ENCODE data around the gene ADORA1.

Gene ADORA1

DNA sequence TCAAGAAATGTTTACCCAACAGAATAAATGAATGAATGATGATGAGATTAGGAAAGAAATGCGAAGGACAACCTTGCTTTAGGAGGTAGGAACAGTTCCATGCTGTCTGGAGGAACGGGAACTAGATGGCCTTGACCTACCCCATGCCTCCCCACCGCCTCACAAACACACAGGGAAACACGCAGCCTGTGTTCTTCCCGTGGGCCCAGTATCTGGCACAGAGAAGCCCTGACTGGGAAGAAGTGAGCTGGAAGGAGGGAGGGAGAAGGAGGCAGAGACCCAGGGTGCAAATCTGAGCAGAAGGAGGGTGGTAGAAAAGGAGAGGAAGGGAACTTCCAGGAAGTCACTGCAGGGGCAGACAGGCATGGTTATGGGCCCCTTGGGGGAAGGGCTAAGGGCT is 3.5 kb upstream of the ADORA1 start:
- DNase-seq, result no peak

DNA sequence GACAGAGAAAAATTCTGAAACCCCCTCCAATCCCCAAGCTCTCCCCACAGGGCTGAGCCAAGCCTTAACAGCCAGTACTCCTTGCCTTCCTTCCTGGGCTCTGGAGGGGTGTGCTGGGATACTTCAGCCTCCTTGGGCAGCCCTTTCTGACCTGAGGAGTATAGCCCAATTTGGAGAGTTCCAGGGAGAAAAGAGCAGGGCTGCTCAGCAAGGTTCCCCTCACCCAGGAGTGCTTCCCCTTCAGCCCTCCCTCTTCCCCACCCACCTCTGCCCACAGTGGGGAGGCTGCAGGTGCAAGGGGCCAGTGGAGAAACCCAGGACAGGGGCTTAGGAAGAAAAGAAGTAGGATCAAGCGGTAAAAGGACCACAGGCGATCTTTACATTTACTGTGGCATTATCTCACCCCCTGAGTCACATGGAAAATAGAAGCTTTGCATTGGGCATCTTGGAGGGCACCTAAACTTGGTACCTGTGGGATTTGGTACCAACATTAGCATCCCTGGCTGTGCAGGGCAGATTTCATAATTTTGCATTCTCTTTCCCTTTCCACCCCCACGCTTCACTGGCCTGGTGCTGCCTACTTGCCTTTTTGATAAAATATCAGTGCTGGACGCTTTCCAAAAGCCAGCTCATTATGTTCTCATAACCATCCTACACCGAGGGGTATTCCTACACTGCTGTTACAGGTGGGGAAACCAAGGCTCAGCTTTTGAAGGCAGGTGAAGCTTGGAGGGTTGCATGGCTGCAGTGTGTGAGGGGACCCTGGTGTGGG is 2.8 kb upstream of the ADORA1 start:
- peak; percentile 33 for DNase-seq

DNA sequence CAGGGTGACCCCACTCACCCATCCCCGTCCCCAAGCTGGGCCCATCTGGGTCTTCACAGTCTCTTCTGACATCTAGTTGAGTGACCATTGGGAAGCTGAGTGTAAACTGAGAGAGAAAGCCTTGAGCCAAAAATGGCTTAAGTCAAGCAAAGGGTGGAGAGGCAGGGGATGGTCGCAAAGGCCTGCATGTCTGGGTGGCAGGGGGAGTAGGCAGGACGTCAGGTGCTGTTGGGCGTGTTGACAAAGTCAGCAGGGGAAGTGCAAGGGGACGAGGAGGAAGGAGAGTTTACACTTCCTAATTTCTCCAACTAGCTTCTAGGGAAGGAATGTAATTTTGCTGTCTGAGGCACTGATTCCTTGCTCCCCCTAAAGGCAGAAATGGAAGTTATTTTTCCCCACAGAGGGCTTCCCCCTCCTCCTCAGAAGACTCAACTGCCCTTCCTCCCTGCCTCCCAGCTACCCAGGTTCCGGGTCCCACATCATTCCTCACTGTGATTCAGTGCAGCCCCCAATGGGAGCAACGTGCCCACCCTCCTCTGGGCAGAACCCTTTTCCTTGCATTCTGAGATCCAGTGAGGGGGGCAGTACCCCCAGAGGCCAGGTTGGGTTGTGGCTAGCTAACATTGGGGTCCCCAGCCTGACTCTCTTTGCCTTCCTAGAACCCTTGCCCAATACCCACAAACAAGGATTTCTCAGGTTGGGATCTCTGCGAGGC is 1.2 kb upstream of the ADORA1 start:
- no peak for DNase-seq

DNA sequence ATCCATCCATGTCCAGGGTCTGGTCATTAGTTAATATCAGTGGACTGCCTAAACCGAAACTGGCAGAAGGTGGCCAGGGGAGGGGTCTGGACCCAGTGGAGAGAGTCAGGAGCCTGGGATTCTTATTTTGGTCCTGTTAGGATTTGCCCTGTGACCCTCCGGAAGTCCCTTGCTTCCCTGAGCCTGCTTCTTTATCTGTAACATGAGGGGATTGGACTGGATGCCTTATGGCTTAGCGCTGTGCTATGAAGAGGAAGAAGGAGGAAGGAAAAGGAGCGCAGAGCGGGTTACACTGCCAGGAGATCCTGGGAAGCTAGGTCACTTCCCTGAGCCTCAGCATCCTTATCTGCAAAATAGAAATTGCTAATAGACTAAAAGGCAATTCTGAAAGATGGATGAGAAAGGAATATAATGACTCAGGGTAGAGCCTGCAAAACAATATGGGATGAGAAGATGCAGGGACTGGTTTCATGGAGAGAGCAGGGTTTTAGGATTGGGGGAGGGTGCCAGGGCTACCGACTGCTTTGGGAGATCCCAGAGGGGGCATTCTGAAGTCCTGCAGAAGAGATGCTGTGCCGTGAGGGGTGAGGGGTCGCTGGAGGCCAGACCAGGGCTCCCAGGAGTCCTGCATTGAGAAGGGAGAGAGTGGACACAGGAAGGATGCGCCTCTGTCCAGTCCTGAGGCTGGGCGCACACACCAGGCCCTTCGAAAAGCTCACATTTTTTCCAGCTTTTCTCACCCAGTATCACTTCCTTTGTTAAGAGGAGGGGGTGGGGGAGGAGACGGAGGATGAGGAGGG is 460 bp upstream of the ADORA1 start:
- no peak for DNase-seq

DNA sequence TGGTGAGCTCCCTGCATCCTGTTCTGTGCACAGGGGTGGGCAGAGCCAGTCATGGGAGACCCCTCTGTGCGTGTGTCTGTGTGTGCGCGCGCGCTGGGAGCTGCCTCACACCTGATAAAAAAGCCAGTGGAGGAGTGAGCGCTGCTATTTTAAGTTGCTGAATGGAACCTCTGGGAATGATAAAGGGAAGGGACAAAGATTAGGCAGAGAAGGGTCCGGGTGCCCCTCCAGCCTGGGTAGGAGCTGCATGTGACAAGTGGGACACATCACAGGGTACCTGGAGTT is 847 bp downstream of the ADORA1 start:
- peak; percentile 49 for DNase-seq

DNA sequence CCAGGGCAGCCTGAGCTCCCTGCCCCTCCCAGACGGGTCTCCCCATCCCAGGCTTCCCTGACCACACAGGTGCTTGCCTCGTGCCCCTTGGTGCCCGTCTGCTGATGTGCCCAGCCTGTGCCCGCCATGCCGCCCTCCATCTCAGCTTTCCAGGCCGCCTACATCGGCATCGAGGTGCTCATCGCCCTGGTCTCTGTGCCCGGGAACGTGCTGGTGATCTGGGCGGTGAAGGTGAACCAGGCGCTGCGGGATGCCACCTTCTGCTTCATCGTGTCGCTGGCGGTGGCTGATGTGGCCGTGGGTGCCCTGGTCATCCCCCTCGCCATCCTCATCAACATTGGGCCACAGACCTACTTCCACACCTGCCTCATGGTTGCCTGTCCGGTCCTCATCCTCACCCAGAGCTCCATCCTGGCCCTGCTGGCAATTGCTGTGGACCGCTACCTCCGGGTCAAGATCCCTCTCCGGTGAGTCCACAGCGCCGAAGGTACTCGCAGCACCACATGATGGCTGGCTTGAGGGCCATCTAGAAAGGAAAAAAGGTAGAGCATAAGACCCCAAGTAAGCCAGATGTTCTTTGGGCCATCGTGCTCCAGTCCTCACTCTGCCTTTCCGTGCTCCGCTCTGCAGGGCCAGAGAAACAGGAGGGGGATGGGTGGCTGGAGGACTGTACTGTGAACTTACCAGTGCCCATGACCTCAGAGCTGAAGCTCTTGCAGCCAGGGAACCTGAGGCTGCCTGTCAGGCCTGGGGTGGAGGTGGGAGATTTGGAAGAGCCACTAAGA is 1.4 kb downstream of the ADORA1 start:
- DNase-seq, result no peak

DNA sequence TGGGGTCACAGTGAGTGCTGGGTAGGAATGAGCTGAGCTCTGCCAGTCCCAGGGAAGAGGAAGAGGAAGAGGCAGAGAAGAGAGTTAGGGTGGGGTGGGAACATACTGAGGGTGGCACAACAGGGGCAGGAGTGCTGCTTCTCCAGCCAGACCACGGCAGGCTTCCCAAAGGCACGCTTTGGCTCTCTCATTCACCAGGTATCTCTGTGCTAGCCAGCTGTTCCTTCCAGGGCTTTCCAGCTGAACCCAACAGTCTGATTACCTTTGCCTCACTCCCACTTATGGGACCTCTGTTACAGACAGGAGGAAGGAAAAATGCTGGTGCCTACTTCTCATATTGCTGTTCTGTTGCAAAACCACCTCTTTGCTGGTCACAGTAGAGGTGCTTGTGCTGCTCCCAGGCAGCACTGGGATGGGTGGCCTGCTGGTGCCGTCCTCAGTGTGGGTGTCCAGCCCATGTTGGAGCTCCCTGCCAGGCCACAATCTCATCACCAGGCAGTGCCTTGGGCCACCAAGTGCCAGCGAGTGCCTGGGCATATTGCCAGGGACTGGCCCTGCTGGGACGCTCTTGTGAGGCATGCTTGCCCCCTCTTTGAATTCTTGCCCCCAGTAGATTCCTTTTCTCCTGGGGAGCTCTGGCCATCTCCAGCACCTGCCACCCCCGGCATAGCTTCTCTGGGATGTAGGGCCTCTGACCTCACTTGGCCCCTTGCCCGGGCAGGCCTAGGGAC is 2.1 kb downstream of the ADORA1 start:
- DNase-seq, result peak; percentile 25

DNA sequence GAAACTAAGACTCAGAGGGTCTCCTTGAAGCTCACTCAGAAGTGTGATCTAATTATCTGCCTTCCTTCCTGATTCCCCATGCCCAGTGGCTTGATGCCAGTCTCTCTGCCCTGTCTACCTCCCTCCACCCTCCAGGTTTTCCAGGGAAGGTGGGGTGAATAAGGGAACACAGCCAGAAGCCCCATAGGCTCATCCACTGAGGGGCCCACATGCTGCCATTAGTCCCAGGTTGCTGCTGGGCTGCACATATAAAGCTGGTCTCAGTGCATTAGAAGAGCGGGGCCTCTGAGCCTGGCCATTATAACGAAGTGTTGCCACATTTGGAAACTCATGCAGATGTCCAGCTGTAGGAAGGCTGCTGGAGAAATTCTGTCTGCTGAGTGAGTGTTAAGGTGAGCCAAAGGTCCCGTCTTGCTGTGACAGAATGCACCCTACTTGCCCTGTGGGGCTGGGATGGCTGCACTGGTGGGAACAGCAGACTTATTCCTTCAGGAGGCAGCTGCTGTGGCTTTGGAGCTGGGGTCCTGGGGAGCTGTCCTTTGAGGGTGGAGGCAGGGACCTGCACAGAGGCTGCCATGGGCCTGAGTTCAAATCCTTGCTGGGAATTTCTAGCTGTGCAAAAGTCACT is 2.9 kb downstream of the ADORA1 start:
- no peak for DNase-seq

DNA sequence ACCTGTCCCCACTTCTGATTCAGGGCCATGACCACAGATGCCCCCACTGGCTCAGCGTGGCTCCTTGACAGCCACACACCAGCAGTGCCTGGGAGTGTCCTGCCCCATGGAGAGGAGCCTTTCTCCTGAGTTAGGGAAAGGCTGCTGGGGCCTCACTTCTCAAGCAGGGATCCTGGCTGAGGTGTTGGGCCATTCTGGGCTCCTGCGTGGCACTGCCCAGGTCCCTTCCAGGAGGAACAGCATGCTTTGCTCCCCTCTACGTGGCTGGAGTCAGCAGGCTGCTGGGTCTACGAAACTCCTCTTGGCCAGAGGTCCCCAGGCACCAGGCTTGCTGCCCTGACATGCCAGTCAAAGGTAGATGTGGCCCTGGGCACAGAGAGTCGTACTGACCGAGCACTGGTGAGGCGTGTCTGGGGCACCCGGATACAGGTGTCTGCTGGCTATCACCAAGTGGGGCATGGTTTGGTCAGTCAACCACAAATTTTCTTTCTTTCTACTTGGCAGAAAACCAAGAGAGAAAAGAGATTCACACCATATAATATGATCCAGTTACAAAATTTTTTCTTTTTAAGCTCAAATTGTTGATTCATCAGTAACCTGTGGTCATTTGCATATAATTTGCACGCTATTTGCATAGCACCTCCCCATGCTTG is 4.1 kb downstream of the ADORA1 start:
- DNase-seq, result no peak

DNA sequence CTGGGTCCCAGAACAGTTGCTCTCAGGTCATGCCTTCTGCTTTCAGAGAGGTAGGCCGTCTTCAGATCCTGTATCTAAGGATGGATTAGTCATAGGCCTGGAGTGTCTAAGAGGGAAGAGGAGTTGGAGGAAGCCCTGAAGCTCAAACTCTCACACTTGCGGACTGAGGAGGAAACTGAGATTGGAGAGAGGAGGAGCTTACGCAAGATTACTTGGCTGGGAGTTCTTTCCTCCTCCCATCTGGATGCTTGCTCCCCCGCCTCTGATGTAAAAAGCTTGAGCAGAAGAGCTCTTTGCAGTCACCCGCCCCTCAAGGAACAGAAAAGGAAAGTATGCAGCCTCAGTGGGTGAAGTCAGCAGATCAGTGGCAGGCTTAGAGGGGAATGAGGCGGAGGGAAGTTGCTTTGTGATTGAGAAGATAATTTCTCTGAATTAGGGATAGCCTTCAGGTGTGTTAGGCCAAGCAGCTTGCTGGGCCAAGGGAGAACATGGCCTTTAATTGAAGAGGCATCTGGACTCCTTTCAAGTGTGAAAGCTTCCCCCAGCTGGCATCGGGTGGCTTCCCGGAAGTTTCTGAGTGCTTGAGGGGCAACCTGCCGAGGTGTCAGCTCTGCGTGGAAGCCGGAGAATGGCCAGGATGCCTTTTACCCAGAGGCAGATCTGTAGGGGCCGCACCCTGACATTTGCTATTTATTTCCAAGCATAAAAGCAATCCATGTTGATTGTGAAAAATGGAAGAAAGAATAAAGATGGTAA is 6.6 kb downstream of the ADORA1 start:
- DNase-seq, result peak; percentile 89

DNA sequence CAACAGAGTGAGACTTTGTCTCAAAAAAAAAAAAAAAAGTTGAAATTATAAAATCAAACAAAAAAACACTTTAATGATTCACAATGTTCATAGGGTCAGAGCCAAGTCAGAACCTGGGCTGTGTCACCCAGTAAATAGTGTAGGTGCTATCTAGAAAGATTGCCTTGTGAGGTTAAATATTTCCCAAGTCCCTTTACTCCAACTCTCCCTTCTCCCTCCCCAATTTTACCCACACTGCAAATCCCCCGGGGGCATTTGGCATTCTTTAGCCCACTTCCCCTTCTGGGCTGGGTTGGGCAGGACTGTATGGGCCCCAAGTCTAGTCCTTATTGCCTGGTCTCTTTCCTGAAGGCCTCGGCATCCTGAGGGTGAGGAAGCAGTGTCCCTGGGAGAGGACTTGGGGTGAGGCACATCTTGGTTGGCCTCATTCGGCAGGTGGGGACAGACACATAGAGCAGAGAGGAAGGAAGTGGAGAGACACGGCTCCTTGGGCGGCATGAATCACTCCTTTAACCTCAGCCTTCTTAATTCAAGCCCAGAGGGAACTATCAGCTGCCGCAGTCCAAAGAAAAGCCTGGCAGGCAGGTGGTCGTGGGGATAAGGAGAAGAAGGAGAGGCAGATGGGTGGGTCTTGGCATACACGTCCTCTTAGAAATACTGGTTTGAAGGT is 8.2 kb downstream of the ADORA1 start:
- DNase-seq, result no peak

DNA sequence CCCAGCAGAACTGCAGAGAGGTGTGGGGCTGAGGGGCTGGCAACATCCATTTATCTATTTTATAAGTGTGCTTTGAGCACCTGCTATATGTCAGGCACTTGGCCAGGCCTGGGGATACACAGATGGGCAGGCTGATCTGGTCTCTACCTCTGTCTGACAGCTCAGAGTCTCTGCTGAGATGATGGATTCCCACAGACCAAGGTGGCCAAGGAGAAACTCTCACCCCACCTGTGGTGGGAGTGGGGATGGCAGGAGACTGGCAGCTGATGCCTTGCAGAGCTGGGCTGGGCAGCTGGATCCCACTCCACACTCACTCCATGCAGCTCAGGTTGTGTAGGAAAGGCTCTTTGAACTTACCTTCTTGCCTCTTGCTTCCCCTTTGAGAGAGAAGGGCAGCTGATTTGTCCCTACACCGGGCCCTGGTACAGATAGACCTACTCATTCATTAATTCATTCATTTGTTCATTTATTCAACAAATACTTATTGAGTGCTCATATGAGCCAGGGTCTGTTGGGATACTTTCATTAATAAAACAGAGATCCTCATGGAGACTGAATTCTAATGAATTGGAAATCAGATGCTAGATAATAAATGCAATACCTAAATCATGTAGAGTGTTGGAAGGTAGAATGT is 9.0 kb downstream of the ADORA1 start:
- peak; percentile 34 for DNase-seq

DNA sequence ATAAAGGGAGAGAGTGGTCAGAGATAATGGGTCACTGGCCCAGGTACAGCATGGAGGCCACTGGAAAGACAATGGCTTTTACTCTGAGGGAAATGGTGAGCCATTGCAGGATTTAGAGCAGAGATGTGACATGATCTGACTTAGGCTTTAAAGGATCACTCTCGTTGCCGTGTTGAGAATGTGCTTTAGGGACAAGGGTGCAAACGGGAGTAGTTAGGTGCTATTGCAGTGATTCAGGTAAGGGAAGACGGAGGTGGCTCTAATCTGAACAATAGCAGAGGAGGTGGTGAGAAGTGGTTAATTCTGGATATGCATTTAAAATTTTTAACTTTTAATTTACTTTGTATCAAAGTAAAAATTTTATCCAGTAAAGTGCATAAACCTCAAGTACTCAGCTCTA is 9.8 kb downstream of the ADORA1 start:
- DNase-seq, result no peak

DNA sequence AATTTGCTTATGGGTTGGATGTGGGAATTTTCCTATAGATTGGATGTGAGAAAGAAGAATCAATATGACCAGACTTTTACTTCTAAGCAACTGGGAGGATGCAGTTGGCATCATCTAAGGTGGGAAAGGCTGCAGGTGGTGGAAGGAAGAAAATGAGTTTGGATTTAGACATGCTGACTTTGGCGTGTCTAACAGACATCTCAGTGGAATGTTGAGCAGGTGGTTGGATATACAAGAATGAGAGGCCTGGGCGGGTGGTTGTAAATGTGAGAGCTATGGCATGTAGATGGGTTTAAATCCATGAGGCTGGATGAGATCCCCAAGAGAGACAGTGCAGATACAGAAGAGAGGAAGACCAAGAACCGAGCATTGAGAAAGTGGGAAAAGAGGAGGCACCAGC is 10.5 kb downstream of the ADORA1 start:
- DNase-seq, result no peak

DNA sequence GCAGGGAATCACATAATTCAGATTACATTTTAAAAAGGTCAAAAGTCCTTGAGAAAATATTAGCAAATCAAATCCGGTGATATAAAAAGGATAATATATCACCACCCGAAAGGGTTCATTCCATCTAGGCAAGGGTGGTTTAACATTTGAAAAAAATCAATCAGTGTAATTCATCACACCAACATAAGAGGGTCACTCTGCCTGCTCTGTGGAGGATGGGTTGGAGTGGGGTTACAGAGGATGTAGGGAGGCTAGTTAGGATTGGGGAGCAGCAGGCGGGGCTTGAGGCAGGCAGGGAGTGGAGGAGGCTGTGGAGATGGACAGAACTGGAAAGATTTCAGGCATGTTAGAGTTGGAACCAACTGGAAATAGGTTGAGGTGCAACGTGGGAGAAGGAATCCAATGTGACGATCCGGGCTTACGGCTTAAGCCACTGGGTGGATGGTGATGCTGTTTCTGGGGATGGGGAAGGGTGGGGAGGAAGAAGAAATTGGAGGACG is 12.5 kb downstream of the ADORA1 start:
- no peak for DNase-seq

DNA sequence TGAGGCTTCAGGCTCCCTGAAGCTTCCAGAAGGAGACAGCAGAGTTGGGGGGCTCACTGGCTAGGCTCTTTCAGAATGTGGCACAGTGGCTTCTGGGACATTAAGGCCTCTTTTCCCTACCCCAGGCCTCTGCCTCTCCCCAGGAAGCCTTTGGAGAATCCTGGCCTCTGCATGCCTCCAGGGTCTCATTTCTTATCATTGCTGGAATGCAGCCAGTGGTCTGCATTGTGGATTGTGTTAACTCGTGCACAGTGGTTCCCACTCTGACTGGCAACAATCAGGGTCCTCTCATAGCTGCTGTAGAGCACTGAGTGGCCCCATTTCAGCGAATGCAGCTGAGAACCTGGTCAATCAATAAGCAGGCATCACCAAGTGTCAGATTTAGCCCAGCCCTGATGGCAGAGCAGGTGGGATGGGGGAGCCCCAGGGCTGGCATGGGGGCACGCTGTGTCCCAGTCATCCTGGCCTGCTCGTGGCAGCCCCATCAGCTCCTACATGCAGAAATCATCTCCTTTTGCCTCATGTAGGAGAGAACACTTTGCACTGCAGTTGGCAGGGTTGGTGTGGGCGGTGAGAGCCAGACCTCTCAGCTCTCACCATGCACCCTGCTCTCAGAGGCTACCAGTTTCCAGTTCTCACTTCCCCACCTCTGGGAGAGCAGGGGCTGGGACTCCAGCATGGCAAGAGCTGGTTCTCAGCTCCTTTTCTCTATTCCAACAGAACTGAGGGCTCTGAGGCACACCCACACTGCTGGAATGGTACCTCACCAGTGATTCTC is 13.4 kb downstream of the ADORA1 start:
- DNase-seq, result no peak

DNA sequence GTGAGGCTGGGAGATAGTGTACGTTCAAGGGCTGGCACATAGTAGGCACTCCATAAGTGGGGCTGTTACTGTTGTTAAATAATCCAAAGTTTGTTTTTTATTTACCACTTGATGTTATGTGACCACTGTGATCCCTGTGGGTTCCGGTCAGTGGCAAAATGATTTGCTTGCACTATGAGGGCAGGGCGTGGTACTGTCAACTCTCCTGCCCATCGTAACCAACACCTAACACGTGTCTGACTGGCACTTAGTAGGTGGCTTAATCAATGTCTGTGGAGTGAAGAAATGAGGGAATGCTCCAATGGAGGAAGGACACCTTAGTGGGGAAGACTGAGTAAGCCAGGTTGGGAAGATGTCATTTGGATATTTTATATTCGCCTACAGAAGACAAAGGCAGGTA is 14.6 kb downstream of the ADORA1 start:
- DNase-seq, result no peak

DNA sequence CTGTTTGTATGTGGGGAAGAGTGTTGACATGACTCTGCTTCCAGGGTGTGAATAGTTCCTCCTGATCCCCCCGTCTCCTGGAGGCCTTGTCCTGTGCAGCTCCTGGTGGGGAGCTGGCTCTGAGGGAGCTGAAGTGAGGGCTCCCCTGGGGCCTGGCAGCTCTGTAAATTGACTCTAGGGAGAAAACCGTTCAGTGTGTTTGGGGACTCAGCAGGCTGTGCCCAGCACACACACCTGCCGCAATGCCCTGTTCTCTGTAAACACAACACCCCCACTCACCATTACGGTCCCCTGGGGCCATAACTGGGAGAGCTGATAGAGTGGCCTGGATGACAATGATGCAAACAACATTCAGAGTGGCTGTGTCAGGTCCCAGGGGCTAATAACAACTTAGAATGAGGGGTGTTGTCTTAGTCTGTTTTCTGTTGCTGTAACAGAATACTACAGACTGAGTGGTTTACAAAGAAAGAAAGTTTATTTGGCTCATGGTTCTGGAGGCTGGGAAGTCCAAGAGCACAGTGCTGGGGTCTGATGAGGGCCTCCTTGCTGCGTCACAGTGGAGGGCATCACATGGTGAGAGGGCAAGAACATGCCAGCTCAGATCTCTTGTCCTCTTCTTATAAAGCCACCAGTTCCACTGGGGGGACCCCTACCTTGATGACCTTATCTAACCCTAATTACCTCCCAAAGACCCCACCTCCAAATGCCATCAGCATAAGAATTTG is 15.3 kb downstream of the ADORA1 start:
- peak; percentile 96 for DNase-seq

All from NCI-H2171 treated with DMSO at 0.1 percent for 48 hours (cell line).